Mesenteric fat pad (tissue), 1 donor: Measurements from ENCODE around the gene FXN. TPM values are rescaled to one million over a fixed set of nuclear protein-coding genes. Genes with fewer than 3 reads are reported as not detected.
"Not testable (repeated sequence)": the region's sequence is repeated elsewhere in the genome, so short reads cannot be mapped to it uniquely, and the experiment has no call there.

Source experiments
- DNase-seq: peaks from one replicate; pipeline ENCODE4 v3.0.0-alpha.2; 2020; ENCODE audit warnings: low spot score
- total RNA-seq: library from RNA; stranded (reverse); fragmentation: NEBNext Ultra II Directional; extraction: Animal tissue kit (Norgen Biotek cat#: 25700); gene quantifications from one replicate; pipeline ENCODE4 v1.2.1, GENCODE V29; 2021
- donor health status: DM: yes; HTN: yes; CAD: no.

Gene FXN
- total RNA-seq, 1 donor from 2014 or later = 16.5 TPM

DNA sequence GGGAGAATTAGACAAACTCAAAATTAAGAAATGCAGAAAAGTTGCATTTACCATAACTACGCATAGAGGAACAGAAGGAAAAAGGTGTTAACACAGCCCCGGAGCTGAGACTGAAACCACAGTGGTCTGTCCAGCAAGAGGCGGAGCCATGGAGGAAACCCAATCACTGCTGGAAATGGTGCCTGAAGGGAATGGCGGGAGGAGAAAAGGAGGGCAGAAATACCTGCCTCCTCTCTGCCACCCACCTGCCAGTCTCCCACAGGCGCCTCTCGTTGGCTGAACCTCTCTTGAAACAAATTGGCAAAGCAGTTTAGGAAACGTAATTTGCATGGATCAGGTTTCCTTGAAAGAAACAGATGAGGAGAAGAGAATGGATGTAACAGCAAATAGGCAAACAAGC lies 11.9 kb upstream of the FXN start:
- no peak for DNase-seq

DNA sequence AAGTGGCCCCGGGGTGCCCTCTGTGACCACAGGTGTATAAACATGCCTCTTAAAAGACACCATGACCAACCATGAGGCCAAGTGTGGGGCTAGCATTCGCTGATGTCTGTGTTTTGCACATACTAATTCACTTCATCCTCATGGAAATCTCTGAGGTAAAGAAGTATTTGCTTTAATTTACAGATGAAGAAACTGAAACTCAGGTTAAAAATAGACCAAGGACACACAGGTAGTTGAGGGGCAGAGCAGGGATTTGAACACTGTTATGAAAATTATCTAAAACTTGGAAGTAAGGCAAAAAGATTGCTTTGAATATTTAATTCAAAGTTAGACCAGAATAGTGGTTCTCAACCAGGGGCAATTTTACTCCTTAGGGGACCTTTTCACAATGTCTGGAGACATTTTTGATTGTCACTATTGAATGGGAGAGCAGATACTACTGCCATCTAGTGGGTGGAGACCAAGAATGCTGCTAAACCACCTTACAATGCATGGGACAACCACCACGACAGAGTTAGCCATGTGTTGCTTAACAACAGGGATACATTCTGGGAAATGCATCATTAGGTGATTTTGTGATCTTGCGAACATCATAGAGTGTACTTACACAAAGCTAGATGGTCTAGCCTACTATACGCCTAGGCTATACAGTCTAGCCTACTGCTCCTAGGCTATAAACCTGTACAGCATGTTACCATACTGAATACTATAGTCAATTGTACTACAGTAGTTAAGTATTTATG lies 8.0 kb upstream of the FXN start:
- no peak for DNase-seq

GRCh38 chr9:69028754-69029153 lies 6.8 kb upstream of the FXN start:
- no peak for DNase-seq

GRCh38 chr9:69029535-69029934 lies 6.0 kb upstream of the FXN start:
- no peak for DNase-seq

DNA sequence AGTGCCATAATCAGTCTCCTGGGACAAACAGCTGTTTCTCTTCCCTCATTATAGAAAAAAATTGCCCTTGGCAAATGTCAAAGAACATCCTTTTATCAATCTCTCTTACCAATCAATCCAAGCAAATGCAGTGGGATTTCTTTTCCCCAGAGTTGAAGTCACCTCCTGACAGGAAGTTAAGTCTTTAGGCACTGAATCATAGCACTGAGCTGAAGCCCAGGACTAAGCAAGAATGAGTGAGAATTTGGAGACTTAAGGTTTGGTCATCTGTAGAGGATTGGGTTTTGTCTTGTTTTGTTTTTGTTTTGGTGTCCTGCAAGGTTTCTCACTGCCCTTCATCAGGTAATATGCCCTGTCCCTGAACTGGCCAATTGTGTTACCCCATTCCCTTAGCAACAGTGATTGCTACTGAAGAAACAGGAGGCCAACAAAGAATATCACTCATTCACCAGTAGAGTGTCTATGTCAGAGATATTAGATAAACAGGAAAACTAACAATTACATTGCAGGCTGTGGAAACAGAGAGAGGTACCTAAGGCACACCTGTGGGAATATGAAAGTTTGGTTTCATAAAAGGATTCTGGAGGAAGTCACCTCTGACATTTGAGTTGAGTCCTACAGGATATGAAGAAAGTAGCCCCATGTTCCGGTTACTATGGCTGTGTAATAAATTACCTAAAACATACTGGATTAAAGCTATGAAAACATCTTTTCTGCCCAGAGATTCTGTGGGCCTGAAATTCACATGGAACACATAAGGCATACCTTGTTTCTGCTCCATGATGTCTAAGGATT lies 4.5 kb upstream of the FXN start:
- no peak for DNase-seq

GRCh38 chr9:69034071-69034470 lies 1.5 kb upstream of the FXN start:
- no peak for DNase-seq

DNA sequence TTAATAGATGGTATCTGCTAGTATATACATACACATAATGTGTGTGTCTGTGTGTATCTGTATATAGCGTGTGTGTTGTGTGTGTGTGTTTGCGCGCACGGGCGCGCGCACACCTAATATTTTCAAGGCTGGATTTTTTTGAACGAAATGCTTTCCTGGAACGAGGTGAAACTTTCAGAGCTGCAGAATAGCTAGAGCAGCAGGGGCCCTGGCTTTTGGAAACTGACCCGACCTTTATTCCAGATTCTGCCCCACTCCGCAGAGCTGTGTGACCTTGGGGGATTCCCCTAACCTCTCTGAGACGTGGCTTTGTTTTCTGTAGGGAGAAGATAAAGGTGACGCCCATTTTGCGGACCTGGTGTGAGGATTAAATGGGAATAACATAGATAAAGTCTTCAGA lies 757 bp downstream of the FXN start:
- no peak for DNase-seq

DNA sequence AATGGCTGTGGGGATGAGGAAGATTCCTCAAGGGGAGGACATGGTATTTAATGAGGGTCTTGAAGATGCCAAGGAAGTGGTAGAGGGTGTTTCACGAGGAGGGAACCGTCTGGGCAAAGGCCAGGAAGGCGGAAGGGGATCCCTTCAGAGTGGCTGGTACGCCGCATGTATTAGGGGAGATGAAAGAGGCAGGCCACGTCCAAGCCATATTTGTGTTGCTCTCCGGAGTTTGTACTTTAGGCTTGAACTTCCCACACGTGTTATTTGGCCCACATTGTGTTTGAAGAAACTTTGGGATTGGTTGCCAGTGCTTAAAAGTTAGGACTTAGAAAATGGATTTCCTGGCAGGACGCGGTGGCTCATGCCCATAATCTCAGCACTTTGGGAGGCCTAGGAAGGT lies 1.2 kb downstream of the FXN start:
- no peak for DNase-seq

- DNase-seq = no peak
Observed at GRCh38 chr9:69040646-69041045, 5.1 kb downstream of the FXN start.

GRCh38 chr9:69044240-69045219 lies 9.0 kb downstream of the FXN start:
- no peak for DNase-seq

GRCh38 chr9:69045821-69046220 lies 10.3 kb downstream of the FXN start:
- no peak for DNase-seq

DNA sequence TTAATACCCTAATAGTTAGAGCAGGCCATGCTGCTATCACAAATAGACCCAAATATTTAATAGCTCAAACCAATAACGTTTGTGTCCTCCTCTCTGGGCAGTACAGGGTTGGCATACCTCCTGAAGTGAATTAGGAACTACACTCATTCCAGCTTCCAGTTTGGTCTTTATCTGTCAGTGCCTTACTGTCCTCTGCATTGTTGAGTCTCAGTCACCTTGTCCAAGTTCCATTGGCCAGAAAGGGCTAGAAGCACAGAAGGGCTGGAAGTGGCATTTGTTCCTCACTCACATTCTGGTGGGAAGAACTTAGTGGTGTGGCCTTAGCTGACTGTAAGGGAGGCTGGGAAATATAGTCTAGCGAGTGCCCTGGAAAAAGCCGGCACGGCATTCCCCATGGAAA lies 11.2 kb downstream of the FXN start:
- DNase-seq = no peak

- no peak for DNase-seq
Observed at GRCh38 chr9:69047371-69047770, 11.8 kb downstream of the FXN start.

DNA sequence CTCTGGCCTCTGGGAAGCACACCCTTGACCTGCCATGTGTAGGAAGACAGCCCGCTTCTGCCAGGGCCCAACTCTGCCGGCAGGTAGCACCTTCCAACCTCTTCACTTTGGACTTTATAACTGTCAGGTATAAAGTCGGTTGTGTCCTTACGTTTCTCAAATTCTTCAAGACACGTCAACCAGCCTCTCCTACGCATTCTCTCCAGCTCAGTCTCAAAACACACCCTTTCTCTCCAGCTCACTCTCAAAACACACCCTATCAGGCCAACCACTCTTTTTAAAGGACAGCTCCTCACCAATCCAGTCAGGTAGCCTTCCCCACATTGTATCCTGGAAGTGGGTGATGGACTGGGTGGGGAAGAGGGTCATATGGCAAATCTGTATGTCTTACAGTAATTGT lies 13.5 kb downstream of the FXN start:
- no peak for DNase-seq

DNA sequence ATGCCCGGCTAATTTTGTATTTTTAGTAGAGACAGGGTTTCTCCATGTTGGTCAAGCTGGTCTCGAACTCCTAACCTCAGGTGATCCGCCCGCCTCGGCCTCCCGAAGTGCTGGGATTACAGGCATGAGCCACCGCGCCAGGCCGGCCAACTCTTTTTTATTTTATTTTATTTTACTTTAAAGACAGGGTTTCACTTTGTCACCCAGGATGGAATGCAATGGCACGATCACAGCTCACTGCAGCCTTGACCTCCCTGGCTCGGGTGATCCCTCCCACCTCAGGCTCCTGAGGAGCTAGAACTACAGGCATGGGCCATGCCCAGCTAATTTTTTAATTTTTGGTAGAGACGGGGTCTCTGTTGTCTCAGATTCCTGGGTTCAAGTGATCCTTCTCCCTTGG lies 15.4 kb downstream of the FXN start:
- not testable (repeated sequence) for DNase-seq

GRCh38 chr9:69054989-69055388 lies 19.4 kb downstream of the FXN start:
- no peak for DNase-seq

DNA sequence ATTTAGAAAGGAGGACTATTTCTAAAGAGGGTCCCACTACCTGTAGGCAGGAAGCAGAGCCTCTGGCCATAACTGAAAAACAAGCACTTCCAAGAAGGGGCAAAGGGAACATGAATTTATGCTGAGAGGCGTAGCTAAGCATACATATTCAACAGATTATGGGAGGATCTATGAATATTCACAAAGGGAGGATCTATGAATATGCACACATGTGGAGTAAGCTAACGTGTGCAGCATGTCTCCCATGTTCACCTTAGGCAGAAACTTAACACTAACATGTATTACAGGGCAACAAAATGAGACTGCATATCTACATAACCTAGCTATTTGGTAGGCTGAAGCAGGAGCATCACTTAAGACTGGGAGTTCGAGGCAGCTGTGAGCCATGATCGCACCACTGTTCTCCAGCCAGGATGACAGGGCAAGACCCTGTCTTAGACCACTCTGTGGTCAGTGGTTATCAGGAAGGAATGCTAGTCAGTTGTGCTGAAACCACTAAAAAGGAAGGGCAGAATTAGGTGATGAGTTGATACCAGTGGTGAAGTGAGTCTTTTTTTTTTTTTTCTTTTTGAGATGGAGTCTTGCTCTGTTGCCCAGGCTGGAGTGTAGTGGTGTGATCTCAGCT lies 20.8 kb downstream of the FXN start:
- DNase-seq = no peak

- DNase-seq = no peak
Observed at GRCh38 chr9:69058101-69058500, 22.5 kb downstream of the FXN start.

GRCh38 chr9:69060766-69061165 lies 25.2 kb downstream of the FXN start:
- DNase-seq = no peak

GRCh38 chr9:69062195-69062594 lies 26.6 kb downstream of the FXN start:
- no peak for DNase-seq

GRCh38 chr9:69063839-69064238 lies 28.3 kb downstream of the FXN start:
- no peak for DNase-seq
